Left colon (tissue), 2 donors: Measurements from ENCODE around the gene INVS. TPM values are rescaled to one million over a fixed set of nuclear protein-coding genes. Genes with fewer than 3 reads are reported as not detected.

Source experiments
- ATAC-seq: fragments of 200-7000 bp; cut with Tn5 transposase; one replicate; pipeline ENCODE4 v1.9.1; 2020; ENCODE audit warnings: mild to moderate bottlenecking, moderate library complexity
- DNase-seq, 2 donors: peaks; one replicate each; pipeline ENCODE4 v3.0.0-alpha.2; 2020
- intact Hi-C, 2 donors: fragments of 100-400 bp; cut with DNase I in 1 of 2; cut with micrococcal nuclease in 1 of 2; formaldehyde crosslinking; loops; one replicate each; pipeline versions ENCODE4 v1.11.2 to v1.14.0; 2022; cut with DNase I, micrococcal nuclease
- total RNA-seq, 2 donors: library from RNA; stranded (reverse); fragmentation: NEBNext Ultra II Directional; extraction: Animal tissue kit (Norgen Biotek cat#: 25700); gene quantifications; one replicate each; pipeline ENCODE4 v1.2.1, GENCODE V29; 2021
- donor health status: DM: no; HTN: no; CAD: no.
- donor health status: DM: yes; HTN: yes; CAD: no.

Gene INVS
- total RNA-seq, 2 donors from 2014 or later: 10.7 to 14.6 TPM

- DNase-seq: no peak
- intact Hi-C loops: no loop called here
- no peak for ATAC-seq
Measured at GRCh38 chr9:100160021-100160420, 61.0 kb downstream of the INVS start.

GRCh38 chr9:100167176-100167575, 68.1 kb downstream of the INVS start:
- no peak for DNase-seq
- ATAC-seq: no peak
- intact Hi-C loops: no loop called here

GRCh38 chr9:100167915-100168654, 69.0 kb downstream of the INVS start:
- ATAC-seq (no peak), DNase-seq (no peak)
- intact Hi-C loops: no loop called here

- ATAC-seq (no peak), DNase-seq (no peak)
- intact Hi-C loops: no loop called here
Measured at GRCh38 chr9:100170085-100170484, 71.0 kb downstream of the INVS start.

- intact Hi-C loops: no loop called here
- no peak for DNase-seq
- no peak for ATAC-seq
Measured at GRCh38 chr9:100170556-100170955, 71.5 kb downstream of the INVS start.

- intact Hi-C loops: no loop called here
- ATAC-seq (no peak), DNase-seq (no peak)
Measured at GRCh38 chr9:100186356-100186755, 87.3 kb downstream of the INVS start.

GRCh38 chr9:100190339-100190738, 91.3 kb downstream of the INVS start:
- ATAC-seq (no peak), DNase-seq (no peak)
- intact Hi-C loops: no loop called here

- intact Hi-C loops: no loop called here
- DNase-seq: no peak
- no peak for ATAC-seq
Measured at GRCh38 chr9:100191264-100191663, 92.2 kb downstream of the INVS start.

- DNase-seq (no peak), ATAC-seq (no peak)
- intact Hi-C loops: no loop called here
Measured at GRCh38 chr9:100193078-100193477, 94.0 kb downstream of the INVS start.

- intact Hi-C loops: no loop called here
- no peak for ATAC-seq
Measured at GRCh38 chr9:100196215-100196614, 97.2 kb downstream of the INVS start.

GRCh38 chr9:100196828-100197227, 97.8 kb downstream of the INVS start:
- DNase-seq (no peak), ATAC-seq (no peak)
- intact Hi-C loops: no loop called here

More at GRCh38 chr9:100196215-100196614, 97.2 kb downstream of the INVS start:
- DNase-seq: no peak

GRCh38 chr9:100197553-100197952, 98.5 kb downstream of the INVS start:
- intact Hi-C loops: no loop called here
- ATAC-seq: no peak
- no peak for DNase-seq

GRCh38 chr9:100202806-100203205, 103.8 kb downstream of the INVS start:
- DNase-seq: no peak
- no peak for ATAC-seq
- intact Hi-C loops: no loop called here

- intact Hi-C loops: no loop called here
- DNase-seq: no peak
- ATAC-seq: no peak
Measured at GRCh38 chr9:100204796-100205195, 105.8 kb downstream of the INVS start.

GRCh38 chr9:100206899-100207298, 107.9 kb downstream of the INVS start:
- intact Hi-C loops: no loop called here
- ATAC-seq (no peak), DNase-seq (no peak)

- ATAC-seq: no peak
- intact Hi-C loops: no loop called here
Measured at GRCh38 chr9:100208673-100209072, 109.6 kb downstream of the INVS start.

GRCh38 chr9:100211476-100211875, 112.4 kb downstream of the INVS start:
- no peak for ATAC-seq
- intact Hi-C loops: loop anchor here in 1 of 2 donors (10.0 kb wide), 2 partner anchors 187 to 1027 kb away; no protein-coding TSS in a partner anchor

More at GRCh38 chr9:100208673-100209072, 109.6 kb downstream of the INVS start:
- no peak for DNase-seq

GRCh38 chr9:100213730-100214477, 114.9 kb downstream of the INVS start:
- intact Hi-C loops: loop anchor here in 1 of 2 donors (10.0 kb wide), 2 partner anchors 189 to 1029 kb away; no protein-coding TSS in a partner anchor
- DNase-seq: no peak
- ATAC-seq: no peak

More at GRCh38 chr9:100211476-100211875, 112.4 kb downstream of the INVS start:
- no peak for DNase-seq

GRCh38 chr9:100216178-100216787, 117.2 kb downstream of the INVS start:
- ATAC-seq (peak; percentile 72), DNase-seq (peak in 1 of 2 donors; percentile 63)
- intact Hi-C loops: loop anchor here in 1 of 2 donors (10.0 kb wide), 2 partner anchors 191 to 1031 kb away; no protein-coding TSS in a partner anchor
